Loucy (cell line): Measurements from ENCODE around the gene GPC1.

Source experiments
- H2AFZ ChIP-seq: fragments of 200-600 bp; sonication (generic); 2 replicates; pipeline ENCODE4 v1.6.0; 2016; ENCODE audit warnings: antibody characterized with exemption, mild to moderate bottlenecking, low read length, moderate library complexity
- H3F3A ChIP-seq: fragments of 200-600 bp; 2 replicates; pipeline ENCODE4 v1.6.0; 2016; ENCODE audit warnings: antibody characterized with exemption, low read depth, mild to moderate bottlenecking
- H3K27me3 ChIP-seq: fragments of 200-600 bp; sonication (generic); 2 replicates; pipeline ENCODE4 v1.6.1; 2014; ENCODE audit warnings: low read length, mild to moderate bottlenecking; ENCODE audit not compliant: insufficient read depth, poor library complexity, severe bottlenecking
- H3K36me3 ChIP-seq: fragments of 200-600 bp; sonication (generic); 2 replicates; pipeline ENCODE4 v1.6.1; 2016; ENCODE audit warnings: low read length; ENCODE audit not compliant: insufficient read depth
- H3K4me1 ChIP-seq: fragments of 200-600 bp; sonication (generic); 2 replicates; pipeline ENCODE4 v1.5.1; 2014; ENCODE audit warnings: low read length, mild to moderate bottlenecking; ENCODE audit not compliant: insufficient read depth, poor library complexity, severe bottlenecking
- H3K4me2 ChIP-seq: fragments of 200-600 bp; sonication (generic); 2 replicates; pipeline ENCODE4 v1.6.0; 2014; ENCODE audit warnings: antibody characterized with exemption, low read length, low read depth, mild to moderate bottlenecking; ENCODE audit not compliant: poor library complexity, severe bottlenecking
- H3K4me3 ChIP-seq: fragments of 200-600 bp; sonication (generic); 2 replicates; pipeline ENCODE4 v1.5.1; 2014; ENCODE audit warnings: low read length, mild to moderate bottlenecking, mixed read lengths; ENCODE audit not compliant: poor library complexity, severe bottlenecking
- H3K79me2 ChIP-seq: fragments of 200-600 bp; sonication (generic); 2 replicates; pipeline ENCODE4 v1.6.1; 2014; ENCODE audit warnings: low read length; ENCODE audit not compliant: insufficient read depth
- H3K9ac ChIP-seq: fragments of 200-600 bp; sonication (generic); 2 replicates; pipeline ENCODE4 v1.6.0; 2014; ENCODE audit warnings: mild to moderate bottlenecking, low read depth, low read length, moderate library complexity; ENCODE audit not compliant: poor library complexity, severe bottlenecking
- H3K9me2 ChIP-seq: fragments of 200-600 bp; sonication (generic); replicated peaks from 2 replicates; pipeline ENCODE4 v1.6.1; 2016; ENCODE audit warnings: low read depth, low read length, mixed read lengths
- H3K9me3 ChIP-seq: fragments of 200-600 bp; sonication (generic); 2 replicates; pipeline ENCODE4 v1.6.1; 2014; ENCODE audit warnings: mild to moderate bottlenecking, antibody characterized with exemption, low read length, low read depth; ENCODE audit not compliant: insufficient read depth
- H4K20me1 ChIP-seq: fragments of 200-600 bp; sonication (generic); 2 replicates; pipeline ENCODE4 v1.6.0; 2014; ENCODE audit warnings: antibody characterized with exemption, low read length, mild to moderate bottlenecking; ENCODE audit not compliant: insufficient read depth, poor library complexity, severe bottlenecking
- CTCF ChIP-seq: fragments of 200-600 bp; sonication (generic); conservative IDR thresholded peaks from 2 replicates; pipeline ENCODE4 v1.5.1; 2014; ENCODE audit warnings: mild to moderate bottlenecking, antibody characterized with exemption, low read length
- EZH2phosphoT487 ChIP-seq: fragments of 200-600 bp; IDR thresholded peaks from 2 replicates; pipeline ENCODE4 v1.6.1; 2018; ENCODE audit warnings: antibody characterized with exemption, mild to moderate bottlenecking, moderate library complexity, borderline replicate concordance

Gene GPC1

GRCh38 chr2:240389302-240389805 lies 46.1 kb upstream of the GPC1 start:
- no peaks in the 10 kb centered on the region for H3K36me3 ChIP-seq
- H3K9ac ChIP-seq, result peak overlapping the region; percentile 61
- no peaks in the 10 kb centered on the region for H3K9me2 ChIP-seq
- H3K4me3 ChIP-seq, result peak overlapping the region; percentile 55
- H3K4me1 ChIP-seq, result peaks cover 39% of the 10 kb centered on the region
- H3K27me3 ChIP-seq, result no peaks in the 10 kb centered on the region
- H3K9me3 ChIP-seq, result no peaks in the 10 kb centered on the region
- H3K79me2 ChIP-seq, result peaks cover 3% of the 10 kb centered on the region; the same call in 1 of the 2 replicates
- H4K20me1 ChIP-seq, result no peaks in the 10 kb centered on the region
- peak overlapping the region; percentile 58 for H3K4me2 ChIP-seq
- no peak overlapping the region for H2AFZ ChIP-seq
- TF ChIP-seq CTCF, result no peak
- TF ChIP-seq EZH2phosphoT487, result no peak
- no peaks in the 10 kb centered on the region for H3F3A ChIP-seq

GRCh38 chr2:240390091-240391073 lies 45.1 kb upstream of the GPC1 start:
- H3K9me3 ChIP-seq, result no peaks in the 10 kb centered on the region
- H3F3A ChIP-seq, result no peaks in the 10 kb centered on the region
- no peaks in the 10 kb centered on the region for H3K36me3 ChIP-seq
- peaks cover 3% of the 10 kb centered on the region; the same call in 1 of the 2 replicates for H3K79me2 ChIP-seq
- H4K20me1 ChIP-seq, result no peaks in the 10 kb centered on the region
- peak overlapping the region; percentile 61 for H3K9ac ChIP-seq
- peak overlapping the region; percentile 55 for H3K4me3 ChIP-seq
- peak overlapping the region; percentile 58 for H3K4me2 ChIP-seq
- no peaks in the 10 kb centered on the region for H3K27me3 ChIP-seq
- H3K4me1 ChIP-seq, result peaks cover 39% of the 10 kb centered on the region
- no peaks in the 10 kb centered on the region for H3K9me2 ChIP-seq
- no peak overlapping the region for H2AFZ ChIP-seq
- no peak for TF ChIP-seq CTCF
- TF ChIP-seq EZH2phosphoT487, result no peak

GRCh38 chr2:240391111-240392051 lies 44.1 kb upstream of the GPC1 start:
- H3K79me2 ChIP-seq, result peaks cover 3% of the 10 kb centered on the region; the same call in 1 of the 2 replicates
- no peaks in the 10 kb centered on the region for H3K9me2 ChIP-seq
- H3K4me2 ChIP-seq, result peak overlapping the region; percentile 58
- TF ChIP-seq EZH2phosphoT487 (no peak), CTCF (no peak)
- H3K9me3 ChIP-seq, result no peaks in the 10 kb centered on the region
- H2AFZ ChIP-seq, result no peak overlapping the region
- H4K20me1 ChIP-seq, result no peaks in the 10 kb centered on the region
- no peaks in the 10 kb centered on the region for H3K36me3 ChIP-seq
- no peaks in the 10 kb centered on the region for H3F3A ChIP-seq
- H3K27me3 ChIP-seq, result no peaks in the 10 kb centered on the region
- peaks cover 39% of the 10 kb centered on the region for H3K4me1 ChIP-seq
- peak overlapping the region; percentile 61 for H3K9ac ChIP-seq
- H3K4me3 ChIP-seq, result peak overlapping the region; percentile 40
